ENCODE measurements around the gene NID2. TPM values are rescaled to one million over a fixed set of nuclear protein-coding genes. Genes with fewer than 3 reads are reported as not detected.

NID2 gene
- total RNA-seq, 1 experiment from 2014 or later, result 6.4 TPM

- in situ Hi-C loops (cut with HindIII; ENCODE audit: low pct_unique_long_range_greater_than_20kb, low sequenced_read_pairs), result no loop called here
- DNase-seq (ENCODE audit: low read depth), result no peak
These were observed 54.8 kb downstream of the NID2 start for GRCh38 chr14:52013984-52014600.

- no peak for DNase-seq (ENCODE audit: low read depth)
- in situ Hi-C loops (cut with HindIII; ENCODE audit: low pct_unique_long_range_greater_than_20kb, low sequenced_read_pairs), result no loop called here
These were observed 56.2 kb downstream of the NID2 start for GRCh38 chr14:52012635-52013034.

GRCh38 chr14:52011523-52011922 lies 57.3 kb downstream of the NID2 start:
- in situ Hi-C loops (cut with HindIII; ENCODE audit: low pct_unique_long_range_greater_than_20kb, low sequenced_read_pairs), result no loop called here

GRCh38 chr14:52010173-52010693 lies 58.6 kb downstream of the NID2 start:
- no peak for DNase-seq (ENCODE audit: low read depth)
- in situ Hi-C loops (cut with HindIII; ENCODE audit: low pct_unique_long_range_greater_than_20kb, low sequenced_read_pairs), result no loop called here

More at GRCh38 chr14:52011523-52011922, 57.3 kb downstream of the NID2 start:
- no peak for DNase-seq (ENCODE audit: low read depth)

- in situ Hi-C loops (cut with HindIII; ENCODE audit: low pct_unique_long_range_greater_than_20kb, low sequenced_read_pairs), result no loop called here
- no peak for DNase-seq (ENCODE audit: low read depth)
These were observed 60.7 kb downstream of the NID2 start for GRCh38 chr14:52008136-52008535.

GRCh38 chr14:52007637-52008036 lies 61.2 kb downstream of the NID2 start:
- DNase-seq (ENCODE audit: low read depth), result no peak
- in situ Hi-C loops (cut with HindIII; ENCODE audit: low pct_unique_long_range_greater_than_20kb, low sequenced_read_pairs), result no loop called here

GRCh38 chr14:52007211-52007610 lies 61.6 kb downstream of the NID2 start:
- no peak for DNase-seq (ENCODE audit: low read depth)
- in situ Hi-C loops (cut with HindIII; ENCODE audit: low pct_unique_long_range_greater_than_20kb, low sequenced_read_pairs), result no loop called here

GRCh38 chr14:52006361-52006760 lies 62.5 kb downstream of the NID2 start:
- no peak for DNase-seq (ENCODE audit: low read depth)
- in situ Hi-C loops (cut with HindIII; ENCODE audit: low pct_unique_long_range_greater_than_20kb, low sequenced_read_pairs), result no loop called here

GRCh38 chr14:52005625-52006024 lies 63.2 kb downstream of the NID2 start:
- in situ Hi-C loops (cut with HindIII; ENCODE audit: low pct_unique_long_range_greater_than_20kb, low sequenced_read_pairs), result no loop called here
- no peak for DNase-seq (ENCODE audit: low read depth)

- in situ Hi-C loops (cut with HindIII; ENCODE audit: low pct_unique_long_range_greater_than_20kb, low sequenced_read_pairs), result no loop called here
- DNase-seq (ENCODE audit: low read depth), result no peak
These were observed 65.5 kb downstream of the NID2 start for GRCh38 chr14:52003324-52003723.

- in situ Hi-C loops (cut with HindIII; ENCODE audit: low pct_unique_long_range_greater_than_20kb, low sequenced_read_pairs), result no loop called here
- DNase-seq (ENCODE audit: low read depth), result no peak
These were observed 66.3 kb downstream of the NID2 start for GRCh38 chr14:52002542-52002941.

GRCh38 chr14:52000696-52001095 lies 68.2 kb downstream of the NID2 start:
- no peak for DNase-seq (ENCODE audit: low read depth)
- in situ Hi-C loops (cut with HindIII; ENCODE audit: low pct_unique_long_range_greater_than_20kb, low sequenced_read_pairs), result no loop called here

GRCh38 chr14:52000019-52000582 lies 68.8 kb downstream of the NID2 start:
- in situ Hi-C loops (cut with HindIII; ENCODE audit: low pct_unique_long_range_greater_than_20kb, low sequenced_read_pairs), result no loop called here
- no peak for DNase-seq (ENCODE audit: low read depth)

- DNase-seq (ENCODE audit: low read depth), result no peak
- in situ Hi-C loops (cut with HindIII; ENCODE audit: low pct_unique_long_range_greater_than_20kb, low sequenced_read_pairs), result no loop called here
These were observed 69.8 kb downstream of the NID2 start for GRCh38 chr14:51999084-51999483.

GRCh38 chr14:51998348-51998747 lies 70.5 kb downstream of the NID2 start:
- in situ Hi-C loops (cut with HindIII; ENCODE audit: low pct_unique_long_range_greater_than_20kb, low sequenced_read_pairs), result no loop called here
- no peak for DNase-seq (ENCODE audit: low read depth)

GRCh38 chr14:51996148-51996746 lies 72.6 kb downstream of the NID2 start:
- in situ Hi-C loops (cut with HindIII; ENCODE audit: low pct_unique_long_range_greater_than_20kb, low sequenced_read_pairs), result no loop called here
- peak; percentile 29 for DNase-seq (ENCODE audit: low read depth)

GRCh38 chr14:51993285-51993920 lies 75.5 kb downstream of the NID2 start:
- DNase-seq (ENCODE audit: low read depth), result no peak
- in situ Hi-C loops (cut with HindIII; ENCODE audit: low pct_unique_long_range_greater_than_20kb, low sequenced_read_pairs), result no loop called here

GRCh38 chr14:51990488-51990887 lies 78.4 kb downstream of the NID2 start:
- in situ Hi-C loops (cut with HindIII; ENCODE audit: low pct_unique_long_range_greater_than_20kb, low sequenced_read_pairs), result no loop called here
- no peak for DNase-seq (ENCODE audit: low read depth)

Measured in Caki2 (cell line).